ENCODE results near the gene TNRC6B. TPM values are rescaled to one million over a fixed set of nuclear protein-coding genes. Genes with fewer than 3 reads are reported as not detected.

TNRC6B gene
- polyA plus RNA-seq, 2 donors, result 2.3 to 8.2 TPM

GRCh38 chr22:40247976-40248375 is 70.3 kb downstream of the TNRC6B start:
- H3K27ac ChIP-seq (ENCODE audit: low read depth in 2 of 2, low read length in 1 of 2), result no peak overlapping the region
- H3K27me3 ChIP-seq (ENCODE audit: control insufficient read depth in 1 of 2, insufficient read depth in 2 of 2, low read length in 2 of 2), result no peaks in the 10 kb centered on the region
- no peaks in the 10 kb centered on the region for H3K9me3 ChIP-seq (ENCODE audit: control insufficient read depth in 2 of 2, insufficient read depth in 1 of 2, low read depth in 1 of 2, low read length in 1 of 2)
- no peak overlapping the region for H3K4me3 ChIP-seq (ENCODE audit: low read depth in 1 of 2, low read length in 2 of 2)
- 67 to 77% methylated on average over 6 of the region's 6 CpGs for WGBS, 2 donors
- H3K4me1 ChIP-seq (ENCODE audit: control insufficient read depth in 2 of 2, insufficient read depth in 2 of 2, low read length in 1 of 2), result peaks cover 0 to 2% of the 10 kb centered on the region in 2 donors
- peaks cover 4 to 5% of the 10 kb centered on the region in 2 donors for H3K36me3 ChIP-seq (ENCODE audit: control insufficient read depth in 2 of 2, insufficient read depth in 2 of 2, low read length in 1 of 2)

GRCh38 chr22:40249286-40249685 is 71.6 kb downstream of the TNRC6B start:
- Histone ChIP-seq H3K27ac (ENCODE audit: low read depth in 2 of 2, low read length in 1 of 2) (no peak overlapping the region), H3K9me3 (ENCODE audit: control insufficient read depth in 2 of 2, insufficient read depth in 1 of 2, low read depth in 1 of 2, low read length in 1 of 2) (no peaks in the 10 kb centered on the region), H3K4me3 (ENCODE audit: low read depth in 1 of 2, low read length in 2 of 2) (no peak overlapping the region), H3K27me3 (ENCODE audit: control insufficient read depth in 1 of 2, insufficient read depth in 2 of 2, low read length in 2 of 2) (no peaks in the 10 kb centered on the region), H3K36me3 (ENCODE audit: control insufficient read depth in 2 of 2, insufficient read depth in 2 of 2, low read length in 1 of 2) (peaks cover 4 to 5% of the 10 kb centered on the region in 2 donors), H3K4me1 (ENCODE audit: control insufficient read depth in 2 of 2, insufficient read depth in 2 of 2, low read length in 1 of 2) (peaks cover 0 to 2% of the 10 kb centered on the region in 2 donors)
- WGBS, 2 donors, result 76 to 81% methylated on average over 3 of the region's 3 CpGs

- 82 to 89% methylated on average over 3 of the region's 3 CpGs for WGBS, 2 donors
- no peaks in the 10 kb centered on the region for H3K9me3 ChIP-seq (ENCODE audit: control insufficient read depth in 2 of 2, insufficient read depth in 1 of 2, low read depth in 1 of 2, low read length in 1 of 2)
- no peak overlapping the region for H3K27ac ChIP-seq (ENCODE audit: low read depth in 2 of 2, low read length in 1 of 2)
- H3K4me1 ChIP-seq (ENCODE audit: control insufficient read depth in 2 of 2, insufficient read depth in 2 of 2, low read length in 1 of 2), result peaks cover 0 to 2% of the 10 kb centered on the region in 2 donors
- no peak overlapping the region for H3K4me3 ChIP-seq (ENCODE audit: low read depth in 1 of 2, low read length in 2 of 2)
- H3K27me3 ChIP-seq (ENCODE audit: control insufficient read depth in 1 of 2, insufficient read depth in 2 of 2, low read length in 2 of 2), result no peaks in the 10 kb centered on the region
- H3K36me3 ChIP-seq (ENCODE audit: control insufficient read depth in 2 of 2, insufficient read depth in 2 of 2, low read length in 1 of 2), result peaks cover 4 to 5% of the 10 kb centered on the region in 2 donors
Measured at GRCh38 chr22:40250608-40251007, 72.9 kb downstream of the TNRC6B start.

- Histone ChIP-seq H3K4me3 (ENCODE audit: low read depth in 1 of 2, low read length in 2 of 2) (no peak overlapping the region), H3K9me3 (ENCODE audit: control insufficient read depth in 2 of 2, insufficient read depth in 1 of 2, low read depth in 1 of 2, low read length in 1 of 2) (no peaks in the 10 kb centered on the region), H3K4me1 (ENCODE audit: control insufficient read depth in 2 of 2, insufficient read depth in 2 of 2, low read length in 1 of 2) (peaks cover 0 to 2% of the 10 kb centered on the region in 2 donors), H3K36me3 (ENCODE audit: control insufficient read depth in 2 of 2, insufficient read depth in 2 of 2, low read length in 1 of 2) (peaks cover 4 to 5% of the 10 kb centered on the region in 2 donors), H3K27ac (ENCODE audit: low read depth in 2 of 2, low read length in 1 of 2) (no peak overlapping the region), H3K27me3 (ENCODE audit: control insufficient read depth in 1 of 2, insufficient read depth in 2 of 2, low read length in 2 of 2) (no peaks in the 10 kb centered on the region)
- 77 to 84% methylated on average over 4 of the region's 4 CpGs for WGBS, 2 donors
Measured at GRCh38 chr22:40251106-40251505, 73.4 kb downstream of the TNRC6B start.

- H3K9me3 ChIP-seq (ENCODE audit: control insufficient read depth in 2 of 2, insufficient read depth in 1 of 2, low read depth in 1 of 2, low read length in 1 of 2), result no peaks in the 10 kb centered on the region
- WGBS, 2 donors, result 83 to 88% methylated on average over 2 of the region's 2 CpGs
Measured at GRCh38 chr22:40252146-40252545, 74.4 kb downstream of the TNRC6B start.

GRCh38 chr22:40256516-40256915 is 78.8 kb downstream of the TNRC6B start:
- Histone ChIP-seq H3K27me3 (ENCODE audit: control insufficient read depth in 1 of 2, insufficient read depth in 2 of 2, low read length in 2 of 2) (no peaks in the 10 kb centered on the region), H3K27ac (ENCODE audit: low read depth in 2 of 2, low read length in 1 of 2) (no peak overlapping the region), H3K4me3 (ENCODE audit: low read depth in 1 of 2, low read length in 2 of 2) (no peak overlapping the region), H3K9me3 (ENCODE audit: control insufficient read depth in 2 of 2, insufficient read depth in 1 of 2, low read depth in 1 of 2, low read length in 1 of 2) (no peaks in the 10 kb centered on the region), H3K4me1 (ENCODE audit: control insufficient read depth in 2 of 2, insufficient read depth in 2 of 2, low read length in 1 of 2) (no peaks in the 10 kb centered on the region), H3K36me3 (ENCODE audit: control insufficient read depth in 2 of 2, insufficient read depth in 2 of 2, low read length in 1 of 2) (no peaks in the 10 kb centered on the region)
- 66 to 73% methylated on average over 4 of the region's 4 CpGs for WGBS, 2 donors

More at GRCh38 chr22:40252146-40252545, 74.4 kb downstream of the TNRC6B start:
- H3K4me3 ChIP-seq (ENCODE audit: low read depth in 1 of 2, low read length in 2 of 2), result no peak overlapping the region
- H3K27me3 ChIP-seq (ENCODE audit: control insufficient read depth in 1 of 2, insufficient read depth in 2 of 2, low read length in 2 of 2), result no peaks in the 10 kb centered on the region
- H3K4me1 ChIP-seq (ENCODE audit: control insufficient read depth in 2 of 2, insufficient read depth in 2 of 2, low read length in 1 of 2), result no peaks in the 10 kb centered on the region
- H3K36me3 ChIP-seq (ENCODE audit: control insufficient read depth in 2 of 2, insufficient read depth in 2 of 2, low read length in 1 of 2), result no peaks in the 10 kb centered on the region
- no peak overlapping the region for H3K27ac ChIP-seq (ENCODE audit: low read depth in 2 of 2, low read length in 1 of 2)

- Histone ChIP-seq H3K27ac (ENCODE audit: low read depth in 2 of 2, low read length in 1 of 2) (peak overlapping the region; percentile 61 to 77), H3K9me3 (ENCODE audit: control insufficient read depth in 2 of 2, insufficient read depth in 1 of 2, low read depth in 1 of 2, low read length in 1 of 2) (no peaks in the 10 kb centered on the region), H3K4me3 (ENCODE audit: low read depth in 1 of 2, low read length in 2 of 2) (no peak overlapping the region), H3K27me3 (ENCODE audit: control insufficient read depth in 1 of 2, insufficient read depth in 2 of 2, low read length in 2 of 2) (no peaks in the 10 kb centered on the region), H3K4me1 (ENCODE audit: control insufficient read depth in 2 of 2, insufficient read depth in 2 of 2, low read length in 1 of 2) (peaks cover 0 to 2% of the 10 kb centered on the region in 2 donors), H3K36me3 (ENCODE audit: control insufficient read depth in 2 of 2, insufficient read depth in 2 of 2, low read length in 1 of 2) (peaks cover 0 to 5% of the 10 kb centered on the region in 2 donors)
- WGBS, 2 donors, result 73 to 75% methylated on average over 1 of the region's 1 CpG
Measured at GRCh38 chr22:40258017-40258416, 80.3 kb downstream of the TNRC6B start.

- peaks cover 0 to 5% of the 10 kb centered on the region in 2 donors for H3K36me3 ChIP-seq (ENCODE audit: control insufficient read depth in 2 of 2, insufficient read depth in 2 of 2, low read length in 1 of 2)
- H3K27ac ChIP-seq (ENCODE audit: low read depth in 2 of 2, low read length in 1 of 2), result peak overlapping the region in 1 of 2 donors; percentile 77
- H3K9me3 ChIP-seq (ENCODE audit: control insufficient read depth in 2 of 2, insufficient read depth in 1 of 2, low read depth in 1 of 2, low read length in 1 of 2), result no peaks in the 10 kb centered on the region
- WGBS, 2 donors, result 32 to 34% methylated on average over 2 of the region's 2 CpGs
- H3K4me3 ChIP-seq (ENCODE audit: low read depth in 1 of 2, low read length in 2 of 2), result no peak overlapping the region
- H3K27me3 ChIP-seq (ENCODE audit: control insufficient read depth in 1 of 2, insufficient read depth in 2 of 2, low read length in 2 of 2), result no peaks in the 10 kb centered on the region
- H3K4me1 ChIP-seq (ENCODE audit: control insufficient read depth in 2 of 2, insufficient read depth in 2 of 2, low read length in 1 of 2), result peaks cover 0 to 2% of the 10 kb centered on the region in 2 donors
Measured at GRCh38 chr22:40258501-40258915, 80.8 kb downstream of the TNRC6B start.

- H3K36me3 ChIP-seq (ENCODE audit: control insufficient read depth in 2 of 2, insufficient read depth in 2 of 2, low read length in 1 of 2), result peaks cover 4 to 18% of the 10 kb centered on the region in 2 donors
- no peaks in the 10 kb centered on the region for H3K9me3 ChIP-seq (ENCODE audit: control insufficient read depth in 2 of 2, insufficient read depth in 1 of 2, low read depth in 1 of 2, low read length in 1 of 2)
- H3K4me3 ChIP-seq (ENCODE audit: low read depth in 1 of 2, low read length in 2 of 2), result no peak overlapping the region
- H3K27me3 ChIP-seq (ENCODE audit: control insufficient read depth in 1 of 2, insufficient read depth in 2 of 2, low read length in 2 of 2), result no peaks in the 10 kb centered on the region
- no peak overlapping the region for H3K27ac ChIP-seq (ENCODE audit: low read depth in 2 of 2, low read length in 1 of 2)
- peaks cover 0 to 6% of the 10 kb centered on the region in 2 donors for H3K4me1 ChIP-seq (ENCODE audit: control insufficient read depth in 2 of 2, insufficient read depth in 2 of 2, low read length in 1 of 2)
- 89 to 91% methylated on average over 21 of the region's 21 CpGs for WGBS, 2 donors
Measured at GRCh38 chr22:40261783-40262182, 84.1 kb downstream of the TNRC6B start.

GRCh38 chr22:40263191-40263590 is 85.5 kb downstream of the TNRC6B start:
- H3K9me3 ChIP-seq (ENCODE audit: control insufficient read depth in 2 of 2, insufficient read depth in 1 of 2, low read depth in 1 of 2, low read length in 1 of 2), result no peaks in the 10 kb centered on the region
- H3K27me3 ChIP-seq (ENCODE audit: control insufficient read depth in 1 of 2, insufficient read depth in 2 of 2, low read length in 2 of 2), result no peaks in the 10 kb centered on the region
- H3K36me3 ChIP-seq (ENCODE audit: control insufficient read depth in 2 of 2, insufficient read depth in 2 of 2, low read length in 1 of 2), result peaks cover 5 to 18% of the 10 kb centered on the region in 2 donors
- no peak overlapping the region for H3K27ac ChIP-seq (ENCODE audit: low read depth in 2 of 2, low read length in 1 of 2)
- H3K4me1 ChIP-seq (ENCODE audit: control insufficient read depth in 2 of 2, insufficient read depth in 2 of 2, low read length in 1 of 2), result peaks cover 0 to 6% of the 10 kb centered on the region in 2 donors
- H3K4me3 ChIP-seq (ENCODE audit: low read depth in 1 of 2, low read length in 2 of 2), result no peak overlapping the region
- 61 to 74% methylated on average over 7 of the region's 7 CpGs for WGBS, 2 donors
